NAMALWA (cell line): Measurements from ENCODE around the gene ACOXL.

Experiments
- DNase-seq: peaks from one replicate; pipeline ENCODE4 v3.0.0-alpha.2; 2015; ENCODE audit warnings: low spot score

ACOXL gene

DNA sequence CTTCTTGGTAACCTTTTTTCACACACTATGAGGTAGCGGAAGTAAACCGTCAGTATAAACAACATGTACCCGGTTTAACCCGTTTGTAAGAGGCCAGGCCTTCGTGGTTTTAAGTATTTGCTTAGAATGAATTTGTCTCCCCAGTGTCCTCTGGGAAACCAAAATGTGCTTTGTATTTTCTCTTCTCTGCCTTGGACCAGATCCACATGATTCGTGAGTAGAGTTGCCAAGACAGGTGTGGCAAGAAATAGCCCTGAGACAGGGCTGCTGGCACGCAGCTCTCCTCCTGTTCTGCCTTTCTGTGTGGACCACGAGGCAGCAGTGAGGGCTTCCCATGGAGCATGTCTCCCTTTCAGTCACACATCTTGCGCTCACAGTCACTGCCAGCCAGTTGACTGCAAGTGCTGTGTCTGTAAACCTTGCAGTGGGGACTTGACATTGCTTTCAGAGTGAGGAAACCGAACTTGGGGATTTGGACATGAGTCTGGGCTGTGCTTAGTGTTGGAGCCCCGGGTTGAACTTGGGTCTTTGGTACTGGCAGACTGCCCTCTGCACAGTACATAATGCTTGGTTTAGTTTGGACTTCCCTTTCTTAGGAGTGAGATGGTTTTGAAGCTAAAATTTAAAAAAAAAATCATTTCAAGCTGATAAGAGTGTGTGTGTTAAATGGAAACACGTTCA lies 407.4 kb downstream of the ACOXL start:
- DNase-seq, result no peak

DNA sequence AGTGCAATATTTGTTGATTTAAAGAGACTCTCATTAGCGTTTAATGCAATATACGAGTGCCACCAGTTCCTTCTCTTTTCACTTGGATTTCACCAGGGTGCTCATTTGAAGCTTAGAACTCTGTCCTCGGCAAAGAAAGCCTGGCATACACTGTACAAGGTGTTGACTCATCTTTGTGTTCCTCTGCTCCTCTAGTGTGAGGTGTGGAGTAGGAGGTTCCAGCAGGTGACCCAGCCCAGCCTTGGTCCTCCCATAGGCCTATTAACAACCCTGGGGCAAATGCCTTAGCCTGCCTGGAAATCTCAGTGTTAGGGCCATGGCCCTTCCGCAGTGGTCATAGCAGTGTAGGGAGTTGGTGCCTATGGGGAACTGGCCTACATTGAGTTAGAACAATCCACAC lies 408.4 kb downstream of the ACOXL start:
- no peak for DNase-seq

DNA sequence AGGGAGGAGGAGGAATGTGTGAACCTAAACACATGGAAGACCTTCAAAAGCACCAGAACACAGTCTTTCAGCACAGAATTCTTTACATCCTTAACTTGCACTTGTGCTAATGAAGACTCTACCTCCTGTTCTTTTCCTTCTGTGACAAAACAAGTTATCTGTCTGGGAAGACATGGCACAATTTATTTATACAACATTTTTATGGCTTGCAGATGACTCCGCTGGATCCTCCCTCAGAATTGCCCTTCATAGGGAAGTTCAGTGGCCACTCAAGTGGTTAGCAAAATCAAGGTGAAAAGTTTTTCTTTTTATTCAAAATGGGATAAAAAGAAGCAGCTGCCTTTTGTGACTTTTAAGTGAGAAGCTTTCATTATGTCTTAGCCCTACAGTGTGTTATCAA lies 409.7 kb downstream of the ACOXL start:
- no peak for DNase-seq

DNA sequence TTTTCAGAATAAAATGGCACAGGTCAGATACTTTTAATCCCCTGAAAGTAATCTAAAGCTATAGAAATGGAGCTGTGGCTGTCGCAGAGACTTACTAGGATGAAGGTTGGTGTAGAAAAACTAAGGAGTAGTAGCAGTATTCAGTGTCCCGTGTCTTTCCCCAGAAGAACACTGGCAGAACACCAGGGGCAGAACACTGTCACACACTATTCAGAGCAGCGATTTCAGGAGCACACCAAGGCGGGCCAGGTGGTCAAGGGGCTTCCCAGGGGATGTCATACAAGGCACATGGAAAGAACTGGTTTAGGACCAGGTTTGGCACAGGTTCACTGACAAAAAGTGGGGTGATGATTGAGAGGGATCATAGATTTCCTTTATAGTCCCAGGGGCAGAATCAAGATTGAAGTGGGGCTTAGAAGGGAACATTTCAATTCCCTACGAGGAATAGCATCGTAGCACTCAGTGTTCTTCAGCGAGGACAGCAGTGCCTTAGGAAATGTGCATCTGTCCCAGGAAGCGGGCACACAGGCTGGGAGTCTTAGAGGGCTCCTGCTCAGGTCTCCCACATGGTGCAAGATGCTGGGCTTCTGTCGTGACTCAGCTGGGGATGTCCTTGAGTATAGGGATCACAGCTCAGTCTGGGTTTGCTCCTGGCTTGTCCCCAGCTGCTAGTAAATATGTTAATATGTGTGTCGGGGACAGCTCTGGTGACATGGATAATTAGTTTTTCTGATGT lies 410.9 kb downstream of the ACOXL start:
- DNase-seq, result no peak

DNA sequence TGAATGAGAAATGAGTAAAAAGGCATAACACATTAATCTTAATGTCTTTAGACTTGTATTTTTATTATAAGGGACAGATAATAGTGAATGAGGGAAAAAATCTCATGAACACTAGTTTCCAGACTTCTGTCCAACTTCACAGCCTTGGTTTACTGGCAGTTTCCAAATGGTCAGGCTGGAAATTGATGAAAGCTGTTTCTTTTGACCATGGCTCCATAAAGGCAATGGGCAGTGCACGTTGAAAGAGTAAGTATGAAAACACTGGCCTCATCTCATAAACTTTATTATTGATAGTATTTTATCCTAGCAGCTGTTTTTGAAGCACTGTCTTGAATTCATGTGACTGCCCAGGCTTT lies 411.4 kb downstream of the ACOXL start:
- DNase-seq, result no peak

DNA sequence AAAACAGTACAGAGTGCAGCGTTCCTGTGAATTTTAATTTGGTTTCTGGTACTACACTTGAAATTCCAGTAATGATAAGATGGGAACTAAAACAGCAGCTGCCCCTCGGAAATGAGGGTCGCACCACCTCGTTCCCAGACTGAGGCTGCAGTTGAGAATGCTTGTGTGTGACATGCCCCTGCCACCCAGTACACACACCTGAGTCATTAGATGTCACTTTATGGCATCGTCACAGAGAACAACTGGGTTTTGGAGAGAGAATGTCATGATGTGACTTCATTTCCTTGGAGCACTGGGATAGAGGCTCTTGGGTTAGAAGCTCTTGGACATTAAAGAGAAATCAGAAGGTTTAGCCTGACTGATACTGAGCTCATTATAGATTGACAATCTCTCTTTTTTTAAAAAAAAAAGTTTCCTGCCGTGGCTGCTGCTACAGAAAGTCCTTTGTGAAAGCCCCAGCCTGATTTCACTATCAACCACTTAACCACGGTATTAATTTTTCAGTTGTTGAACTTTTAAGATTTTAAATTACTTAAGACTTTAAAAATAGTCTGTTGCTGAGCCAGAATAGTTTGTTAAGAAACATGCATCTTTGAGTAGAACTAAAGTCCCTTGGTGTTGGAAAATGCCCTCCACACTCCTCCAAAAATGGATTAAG lies 412.9 kb downstream of the ACOXL start:
- no peak for DNase-seq

DNA sequence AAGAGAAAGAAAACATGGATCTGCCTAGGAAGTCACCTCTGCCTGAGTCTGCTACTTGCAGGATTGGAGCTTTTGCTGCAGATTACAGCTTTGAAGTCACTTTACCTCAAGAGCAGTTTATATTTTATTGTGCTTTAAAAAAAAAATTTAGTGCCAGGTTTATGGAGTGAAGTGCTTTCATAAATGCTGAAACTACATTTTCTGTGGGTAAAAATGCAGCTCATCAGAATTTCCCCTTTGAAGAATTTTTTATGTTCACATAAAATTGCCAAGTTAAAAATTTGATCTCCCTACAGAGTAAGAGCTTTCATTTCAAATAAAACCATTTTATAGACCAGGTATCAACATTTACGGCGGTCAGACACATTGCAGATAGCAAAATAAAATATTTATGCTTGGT lies 413.6 kb downstream of the ACOXL start:
- DNase-seq, result no peak

DNA sequence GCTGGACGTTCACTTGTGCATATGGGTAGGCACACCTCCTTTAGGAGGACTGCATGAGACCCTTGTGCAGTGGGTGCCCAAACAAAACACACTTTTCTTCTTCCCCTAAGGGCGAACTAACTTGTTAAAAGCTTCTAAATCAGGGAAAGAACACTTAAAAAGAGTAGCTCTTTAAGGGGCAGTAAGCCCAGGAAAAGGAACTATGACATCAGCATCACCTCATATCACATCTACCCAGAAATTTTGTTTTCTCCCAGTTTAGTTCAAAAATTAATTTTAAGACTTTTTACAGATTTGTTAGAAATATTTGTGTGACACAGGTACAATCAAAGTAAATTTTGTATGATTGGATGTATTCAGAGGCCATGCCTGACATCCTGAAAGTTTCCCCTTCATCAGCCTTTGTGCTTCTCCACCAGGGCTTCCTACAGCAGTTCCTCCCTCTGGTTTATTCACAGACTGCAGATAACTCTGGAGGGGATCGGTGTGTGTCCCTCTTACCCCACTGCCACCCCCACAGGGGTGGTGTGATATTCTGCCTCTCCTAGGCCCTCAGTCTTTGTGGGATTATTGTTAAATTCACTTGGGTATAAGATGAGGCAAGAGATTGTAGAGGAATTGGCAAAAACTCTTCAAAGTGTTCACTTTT lies 416.0 kb downstream of the ACOXL start:
- DNase-seq, result no peak

DNA sequence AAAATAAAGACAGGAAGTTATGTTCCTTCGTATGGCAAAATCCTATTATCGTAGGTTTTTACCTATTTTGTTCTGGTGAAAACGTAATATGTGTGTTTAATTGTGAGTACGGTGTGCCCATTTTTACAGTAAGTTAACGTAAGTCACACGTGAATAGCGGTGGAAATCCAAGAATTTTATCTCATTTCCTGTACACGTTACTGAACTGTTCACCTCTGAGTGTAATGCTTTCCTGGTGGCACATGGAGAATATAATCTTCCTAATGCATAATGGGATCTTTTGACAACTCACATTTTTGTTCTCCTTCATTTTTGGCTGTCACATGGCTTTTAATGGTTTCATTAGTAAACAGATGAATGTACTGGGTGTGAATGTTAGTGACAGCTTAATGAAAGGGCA lies 416.6 kb downstream of the ACOXL start:
- no peak for DNase-seq

DNA sequence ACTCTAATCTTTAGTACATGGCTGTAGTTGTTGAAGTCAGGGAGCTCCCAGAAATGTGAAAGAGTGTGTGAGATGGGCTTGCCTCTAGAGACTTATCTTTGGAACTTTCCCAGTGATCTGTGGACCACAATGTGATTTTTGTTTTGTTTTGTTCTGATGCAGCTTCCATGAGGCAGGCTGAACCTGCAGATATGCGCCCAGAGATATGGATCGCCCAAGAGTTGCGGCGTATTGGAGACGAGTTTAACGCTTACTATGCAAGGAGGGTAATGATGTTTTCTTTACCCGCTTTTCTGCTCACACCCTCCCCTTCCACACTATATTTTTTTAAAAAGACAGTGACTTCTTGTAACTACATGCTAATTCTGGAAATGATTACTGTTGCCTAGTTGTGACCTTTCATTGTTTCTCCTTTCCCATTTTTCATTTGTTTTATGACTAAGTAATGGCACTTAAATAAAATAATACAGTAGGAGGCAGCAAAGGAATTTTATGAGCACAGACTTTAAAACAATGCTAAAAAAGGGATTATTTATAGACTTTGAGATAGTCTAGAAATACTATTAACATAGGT lies 417.6 kb downstream of the ACOXL start:
- DNase-seq, result no peak

DNA sequence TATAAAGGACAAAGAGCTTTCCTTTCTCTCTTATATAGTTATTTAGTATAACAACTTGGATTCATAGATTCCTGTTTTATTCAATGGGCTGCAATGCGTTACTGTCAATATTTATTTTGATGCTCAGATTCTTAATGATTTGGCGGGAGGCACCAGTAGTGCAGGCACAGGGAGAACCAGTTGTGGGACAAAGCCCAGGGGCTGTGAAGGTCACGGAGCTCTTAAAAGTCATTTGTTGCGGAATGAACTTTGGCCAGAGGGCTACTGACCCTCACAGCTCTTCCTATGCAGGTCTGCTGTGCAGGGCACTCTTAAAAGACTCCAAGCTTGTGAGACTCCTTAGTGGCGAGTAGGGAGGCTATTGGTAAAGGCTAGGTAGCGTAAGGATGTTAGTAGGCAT lies 422.4 kb downstream of the ACOXL start:
- DNase-seq, result no peak

DNA sequence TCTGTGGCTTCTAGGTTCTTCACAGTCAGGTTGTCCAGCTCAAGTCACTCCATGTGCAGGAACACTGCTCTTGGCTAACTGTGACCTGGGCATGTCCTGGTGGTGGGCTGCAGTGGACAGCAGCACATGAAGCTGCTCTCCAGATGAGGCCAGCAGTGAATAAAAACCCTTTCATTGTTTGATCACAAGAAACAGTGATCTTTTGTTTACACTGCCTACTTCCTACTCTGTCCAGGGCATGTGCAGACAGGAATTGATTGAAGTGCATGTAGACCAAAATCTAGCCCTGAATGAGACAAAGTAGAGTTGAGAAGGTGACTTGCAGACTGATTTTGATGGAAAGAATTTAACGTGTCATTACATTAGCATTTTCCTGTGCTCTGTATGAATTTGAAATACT lies 423.2 kb downstream of the ACOXL start:
- no peak for DNase-seq

DNA sequence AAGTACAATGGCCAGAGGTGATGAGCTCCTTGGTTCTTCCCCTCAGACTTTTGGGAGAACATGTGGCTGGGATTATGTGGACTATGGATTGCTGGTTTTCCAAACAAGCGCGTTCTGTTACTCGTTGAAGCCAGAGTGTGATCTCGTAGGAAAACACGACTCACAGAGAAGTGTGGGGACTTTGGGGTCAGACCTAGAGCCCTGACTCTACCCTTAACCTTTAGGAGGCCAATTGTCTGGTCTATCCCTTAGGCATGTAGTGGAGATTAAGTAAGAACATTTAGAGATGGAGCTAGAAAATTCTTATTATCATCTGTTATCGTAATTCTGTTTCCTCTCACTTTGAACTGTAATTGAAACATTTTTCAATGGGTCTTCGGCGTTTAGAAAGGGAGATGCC lies 424.2 kb downstream of the ACOXL start:
- no peak for DNase-seq

DNA sequence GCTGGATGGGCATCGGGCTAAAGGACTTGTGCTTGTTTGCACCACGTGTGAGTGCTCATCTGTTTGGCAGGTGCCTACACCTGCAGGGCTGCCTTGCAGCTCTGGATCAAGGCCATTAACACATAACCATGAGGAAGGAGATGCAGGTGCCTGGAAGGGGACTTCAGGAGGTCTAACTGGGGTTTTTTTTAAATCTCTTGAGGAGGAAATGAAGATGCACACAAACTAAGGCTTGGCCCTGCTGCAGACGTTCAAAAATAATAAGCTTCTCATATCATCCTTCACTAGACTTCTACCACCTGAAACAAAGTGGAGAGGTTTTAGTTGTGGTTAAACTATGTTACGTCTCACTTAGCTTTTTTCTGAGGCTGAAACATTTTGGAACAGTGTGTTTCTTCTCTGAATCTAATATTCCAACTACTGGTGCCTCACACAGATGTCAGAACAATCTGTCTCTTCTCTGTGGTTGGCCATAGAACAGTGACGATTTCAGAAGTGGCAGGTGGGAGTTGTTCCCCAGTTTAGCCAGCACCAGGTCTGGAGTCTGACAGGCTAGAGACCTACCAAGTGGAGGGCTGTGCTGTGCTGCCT lies 424.8 kb downstream of the ACOXL start:
- peak; percentile 76 for DNase-seq

DNA sequence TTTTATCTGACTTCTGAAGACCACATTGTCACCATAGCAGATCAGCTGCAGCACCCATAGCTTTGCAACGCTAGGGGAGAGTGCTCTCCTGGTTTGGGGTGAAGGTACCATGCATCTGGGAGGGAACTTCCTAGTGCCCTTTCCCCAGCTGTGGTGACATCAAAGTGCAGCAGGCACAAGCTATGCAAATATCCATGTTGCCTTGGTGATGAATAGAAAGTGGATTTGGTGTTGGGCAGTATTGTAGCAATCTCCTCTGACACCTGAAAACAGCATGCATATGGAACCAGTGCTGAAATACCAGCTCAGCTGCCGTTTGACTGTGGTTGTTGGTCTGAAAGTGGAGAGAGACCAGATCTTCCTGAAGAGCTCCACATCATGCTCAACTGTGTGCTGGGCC lies 425.4 kb downstream of the ACOXL start:
- peak; percentile 89 for DNase-seq

DNA sequence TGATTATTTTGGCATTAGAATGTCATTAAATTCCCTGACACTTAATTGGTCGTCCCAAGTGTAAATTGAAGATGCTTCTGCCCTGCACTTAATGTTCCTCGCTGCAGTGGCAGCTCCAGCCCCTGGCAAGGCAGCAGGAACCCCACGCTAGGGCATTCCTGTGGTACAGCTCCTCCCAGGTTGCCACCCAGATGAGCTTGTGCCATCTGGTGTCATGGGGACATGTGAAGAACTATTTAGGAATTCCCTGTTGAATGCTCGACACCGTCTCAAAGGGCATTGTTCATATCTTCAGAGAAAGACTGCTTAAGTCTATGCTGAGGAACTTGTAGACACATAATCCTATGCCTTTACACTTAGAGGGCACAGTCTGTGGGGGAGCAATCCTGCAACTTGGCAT lies 427.3 kb downstream of the ACOXL start:
- no peak for DNase-seq

DNA sequence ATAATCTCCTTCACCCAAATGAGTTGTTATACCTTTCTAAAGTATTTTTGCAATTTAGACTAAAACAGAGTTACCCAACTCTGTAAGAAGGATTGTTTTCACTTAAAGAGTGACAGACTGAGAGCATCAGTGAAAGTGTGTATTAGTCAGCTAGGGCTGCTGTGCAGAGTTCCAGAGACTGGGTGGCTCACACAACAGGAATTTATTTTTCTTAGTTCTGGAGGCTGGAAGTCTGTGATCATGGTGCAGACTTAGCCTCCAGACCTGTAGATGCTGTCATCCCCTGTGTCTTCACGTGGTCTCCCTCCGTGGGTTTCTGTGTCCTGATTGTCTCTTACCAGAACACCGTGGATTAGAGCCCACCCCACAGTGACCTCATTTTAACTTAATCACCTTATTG lies 428.4 kb downstream of the ACOXL start:
- no peak for DNase-seq

DNA sequence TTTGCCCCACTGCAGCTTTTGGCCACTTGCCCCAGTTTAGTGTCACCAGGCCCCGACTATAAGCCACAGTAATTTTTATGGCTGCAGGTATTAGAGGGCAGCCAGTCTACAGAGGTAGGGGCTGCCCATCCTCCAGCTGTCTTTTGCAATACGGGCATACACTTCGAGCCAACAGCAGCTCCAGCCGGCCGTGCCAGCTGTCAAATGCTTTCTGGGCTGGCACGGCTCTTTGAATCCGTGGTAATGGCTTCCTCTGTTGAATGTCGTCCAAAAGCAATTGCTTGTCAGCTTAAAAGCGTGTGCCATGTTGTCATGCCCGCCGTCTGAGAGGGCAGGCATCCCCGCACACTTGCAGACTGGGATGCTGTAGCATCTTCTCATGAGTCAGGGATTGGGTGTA lies 429.6 kb downstream of the ACOXL start:
- no peak for DNase-seq

DNA sequence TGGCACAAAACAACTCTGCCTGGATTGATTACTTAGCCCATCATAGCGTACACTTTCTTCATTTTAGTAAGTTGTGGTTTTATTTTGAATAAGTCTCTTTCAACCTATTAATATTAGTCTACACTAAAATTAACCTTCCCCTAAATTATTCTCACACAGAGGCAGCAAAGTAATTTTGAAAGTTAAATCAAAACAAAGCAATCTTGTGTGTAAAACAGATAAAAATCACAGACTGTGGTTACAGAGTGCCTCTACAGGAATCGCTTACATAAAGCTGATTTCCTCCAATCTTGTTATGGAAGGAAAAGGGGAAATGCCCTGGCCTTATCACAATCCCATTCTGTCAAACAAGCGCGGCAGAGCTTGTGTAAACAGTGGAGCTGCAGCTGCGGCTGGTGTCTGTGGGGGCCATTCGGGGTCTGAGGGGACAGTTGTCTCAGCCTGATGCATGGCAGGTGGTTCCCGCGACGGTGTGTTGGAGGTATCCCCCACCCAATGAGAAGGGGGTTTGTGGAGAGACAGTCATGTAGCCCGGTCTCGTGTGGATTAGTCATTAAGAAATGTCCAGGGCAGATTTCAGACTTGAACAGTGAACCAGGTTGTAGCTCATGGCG lies 430.5 kb downstream of the ACOXL start:
- no peak for DNase-seq

DNA sequence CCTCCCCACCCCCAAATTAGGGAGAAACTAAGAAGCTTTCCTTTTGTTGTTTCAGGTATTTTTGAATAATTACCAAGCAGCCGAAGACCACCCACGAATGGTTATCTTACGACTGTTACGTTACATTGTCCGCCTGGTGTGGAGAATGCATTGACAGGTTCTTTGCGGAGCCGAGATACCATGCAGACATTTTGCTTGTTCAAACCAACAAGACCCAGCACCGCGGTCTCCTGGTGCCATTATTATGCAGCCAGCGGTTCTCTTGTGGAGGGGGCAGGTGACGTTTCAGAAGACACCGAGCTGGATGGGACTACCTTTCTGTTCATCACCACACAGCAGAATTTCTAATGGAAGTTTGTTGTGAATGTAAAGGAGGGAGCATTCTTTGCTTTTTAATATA lies 431.7 kb downstream of the ACOXL start:
- DNase-seq, result no peak

DNA sequence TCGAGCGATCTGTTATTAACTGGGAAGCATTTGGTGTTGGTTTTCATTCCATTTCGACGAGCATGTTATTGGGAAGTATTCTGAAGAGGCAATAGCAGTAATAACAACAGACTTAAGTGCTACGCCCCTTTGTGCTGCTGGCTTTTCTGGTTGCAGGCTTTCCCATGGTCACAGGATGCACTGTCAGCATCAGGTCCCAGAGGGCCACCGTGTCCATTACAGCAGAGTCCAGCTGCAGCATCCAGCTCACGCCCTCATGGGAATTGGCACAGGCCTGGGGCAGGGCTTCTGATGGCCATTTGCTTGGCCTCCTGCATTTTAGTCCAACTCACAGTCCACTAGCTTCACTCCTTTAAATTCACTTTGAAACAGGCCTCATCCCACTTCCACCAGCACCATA lies 432.7 kb downstream of the ACOXL start:
- no peak for DNase-seq

DNA sequence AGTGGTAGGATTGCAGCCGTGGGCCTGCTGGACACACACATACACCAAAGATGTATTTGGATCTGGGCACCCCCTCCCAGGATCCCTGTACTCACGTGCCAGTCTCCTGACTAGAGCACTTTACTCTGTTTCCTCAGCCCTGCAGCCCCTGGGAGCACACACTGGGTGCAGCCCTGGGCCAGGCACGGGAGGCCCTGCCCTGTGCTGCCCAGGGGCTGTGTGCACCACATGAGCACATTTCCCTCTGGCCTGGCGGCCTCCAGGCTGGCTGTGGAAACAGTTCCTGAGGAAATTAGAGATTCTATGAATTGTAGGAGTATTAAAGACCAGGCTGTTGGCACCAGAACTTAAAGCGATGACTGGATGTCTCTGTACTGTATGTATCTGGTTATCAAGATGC lies 433.7 kb downstream of the ACOXL start:
- no peak for DNase-seq
